SK-N-MC (cell line): Measurements from ENCODE around the gene GNA15.

Source experiments
- DNase-seq: peaks from one replicate; pipeline ENCODE4 v3.0.0-alpha.2; 2011; ENCODE audit warnings: low read depth, low spot score
- H3K27ac ChIP-seq: fragments of 200-600 bp; sonication (generic); 2 replicates; pipeline ENCODE4 v1.5.1; 2016; ENCODE audit warnings: mixed run types
- H3K36me3 ChIP-seq: fragments of 200-600 bp; sonication (generic); 2 replicates; pipeline ENCODE4 v1.6.1; 2017; ENCODE audit warnings: antibody characterized with exemption, low read length, mixed read lengths; ENCODE audit not compliant: insufficient read depth
- H3K4me3 ChIP-seq: fragments of 200-600 bp; sonication (generic); 2 replicates; pipeline ENCODE4 v1.5.1; 2016
- H3K9ac ChIP-seq: fragments of 200-600 bp; sonication (generic); 2 replicates; pipeline ENCODE4 v1.8.0; 2017; ENCODE audit warnings: mixed run types, mixed read lengths; ENCODE audit not compliant: insufficient read length
- H3K9me3 ChIP-seq: fragments of 200-600 bp; sonication (generic); 2 replicates; pipeline ENCODE4 v1.6.1; 2017; ENCODE audit warnings: low read depth, mild to moderate bottlenecking, antibody characterized with exemption, low read length, moderate library complexity, mixed read lengths
- EZH2 ChIP-seq: fragments of 200-600 bp; sonication (generic); IDR thresholded peaks from one replicate; pipeline ENCODE4 v1.6.1; 2017; ENCODE audit warnings: antibody characterized with exemption
- FOXP2 ChIP-seq: optimal IDR thresholded peaks from 2 replicates; pipeline ENCODE3; 2011; ENCODE audit warnings: mild to moderate bottlenecking, moderate library complexity; ENCODE audit not compliant: insufficient read depth; ENCODE audit errors: extremely low read length, control extremely low read depth
- POLR2AphosphoS5 ChIP-seq: IDR thresholded peaks from 2 replicates; pipeline ENCODE4 v1.6.1; 2012; ENCODE audit warnings: mild to moderate bottlenecking, low read depth, low read length, borderline replicate concordance

The GNA15 gene

DNA sequence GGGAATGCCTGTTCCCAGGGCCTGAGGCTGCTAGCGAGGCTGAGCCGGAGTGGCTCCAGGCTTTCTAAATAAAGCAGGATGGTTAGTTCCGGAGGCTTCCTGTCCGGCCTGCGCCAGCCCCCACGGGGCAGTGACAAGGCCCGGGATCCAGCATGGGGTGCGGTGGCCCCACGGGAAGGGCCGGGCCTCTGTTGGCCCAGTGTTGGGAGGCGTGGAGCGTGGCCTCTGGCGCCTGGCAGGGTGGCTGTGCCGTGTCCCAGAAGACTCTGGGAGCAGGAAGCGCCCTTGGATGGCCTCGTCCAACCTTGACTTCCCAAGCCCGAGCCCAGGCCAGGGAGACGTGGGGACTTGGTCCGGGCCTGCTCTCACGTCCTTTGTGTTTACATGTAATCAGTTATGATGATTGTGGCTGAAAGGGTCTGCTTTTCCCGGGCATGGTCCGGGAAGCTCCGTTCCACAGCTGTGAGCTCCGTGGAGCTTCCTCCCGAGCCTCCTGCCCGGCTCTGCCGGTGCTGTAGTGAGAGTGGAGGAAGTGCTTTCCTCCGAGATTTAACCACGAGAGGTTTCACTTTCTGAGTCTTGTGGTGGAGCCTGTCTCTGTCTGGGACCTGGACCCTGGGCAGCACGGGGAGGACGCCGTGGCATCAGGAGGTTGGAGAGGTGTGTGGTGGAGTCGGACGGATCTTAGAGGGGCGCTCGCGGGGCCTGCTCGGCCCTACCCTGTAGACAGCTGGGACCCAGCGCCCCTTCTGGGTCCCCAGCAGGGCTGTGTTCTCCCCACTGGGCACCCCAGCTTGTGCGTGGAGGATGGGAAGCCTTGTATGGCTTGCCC is 37.1 kb upstream of the GNA15 start:
- Histone ChIP-seq H3K36me3 (no peaks in the 10 kb centered on the region), H3K27ac (peak overlapping the region; percentile 31; the same call in 1 of the 2 replicates), H3K9ac (peak overlapping the region; percentile 14), H3K4me3 (no peak overlapping the region), H3K9me3 (no peaks in the 10 kb centered on the region)
- no peak for DNase-seq
- TF ChIP-seq EZH2 (no peak), FOXP2 (no peak), POLR2AphosphoS5 (no peak)

DNA sequence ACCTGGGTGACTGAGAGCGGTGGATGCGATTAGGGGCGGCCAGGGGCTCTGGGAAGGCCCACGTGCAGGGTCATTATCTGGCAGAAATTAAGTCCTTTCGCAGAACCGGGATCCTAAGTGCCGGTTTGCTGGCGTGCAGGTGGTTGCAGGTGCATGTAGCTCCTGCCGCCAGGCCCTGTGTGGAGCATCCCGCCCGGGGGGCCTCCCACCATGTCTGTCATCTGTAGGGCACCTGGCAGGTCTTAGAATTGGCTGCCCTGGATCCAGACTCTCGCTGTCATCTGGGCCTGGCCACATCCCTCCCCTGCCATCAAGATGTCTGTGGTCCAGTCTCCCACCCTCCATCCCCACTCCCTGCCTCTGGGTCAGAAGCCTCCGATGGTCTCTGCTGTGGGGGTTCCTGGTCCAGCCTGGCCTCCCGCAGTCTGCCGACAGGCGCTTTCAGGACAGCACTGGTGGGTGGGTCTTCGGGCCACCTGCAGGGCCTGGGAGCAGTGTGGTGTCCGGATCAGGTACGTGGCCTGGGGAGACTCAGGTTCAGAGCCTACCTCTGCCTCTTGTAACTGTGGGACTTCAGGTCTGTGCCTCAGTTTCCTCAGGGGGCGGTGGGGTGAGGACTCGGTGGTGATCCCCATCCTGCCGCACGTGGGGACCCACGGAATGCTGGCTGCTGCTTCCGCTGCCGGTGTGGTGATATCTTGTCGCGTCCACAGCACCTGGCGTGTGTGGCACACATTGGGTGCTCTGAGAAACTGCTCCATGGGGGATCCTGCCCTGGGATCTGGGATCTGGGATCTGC is 36.3 kb upstream of the GNA15 start:
- Histone ChIP-seq H3K27ac (no peak overlapping the region), H3K36me3 (no peaks in the 10 kb centered on the region), H3K4me3 (no peak overlapping the region), H3K9ac (no peak overlapping the region), H3K9me3 (no peaks in the 10 kb centered on the region)
- TF ChIP-seq EZH2 = no peak
- no peak for TF ChIP-seq FOXP2
- no peak for TF ChIP-seq POLR2AphosphoS5
- DNase-seq = no peak

DNA sequence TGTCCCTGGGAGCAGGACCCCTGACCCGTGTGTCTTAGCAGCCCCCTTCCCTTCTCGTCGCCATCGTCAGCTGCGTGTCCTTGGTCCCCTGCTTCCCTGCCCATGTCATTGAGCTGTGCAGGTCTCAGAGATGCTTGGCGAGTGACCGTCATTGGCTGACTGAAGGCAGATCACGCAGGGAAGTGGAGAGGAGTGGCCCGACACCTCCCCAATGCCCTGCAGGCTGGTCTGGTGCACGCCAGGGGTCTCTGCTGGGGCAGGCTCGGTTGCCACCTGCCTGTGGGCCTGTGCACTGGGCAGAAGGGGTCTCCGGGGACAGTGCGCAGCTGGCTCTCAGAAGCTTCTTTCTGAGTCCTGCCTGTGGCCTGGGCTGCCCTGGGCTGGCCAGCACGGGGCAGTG is 35.5 kb upstream of the GNA15 start:
- TF ChIP-seq EZH2 (no peak), FOXP2 (no peak), POLR2AphosphoS5 (no peak)
- no peaks in the 10 kb centered on the region for H3K36me3 ChIP-seq
- no peak for DNase-seq
- no peak overlapping the region for H3K27ac ChIP-seq
- no peak overlapping the region for H3K4me3 ChIP-seq
- H3K9me3 ChIP-seq = no peaks in the 10 kb centered on the region
- no peak overlapping the region for H3K9ac ChIP-seq

DNA sequence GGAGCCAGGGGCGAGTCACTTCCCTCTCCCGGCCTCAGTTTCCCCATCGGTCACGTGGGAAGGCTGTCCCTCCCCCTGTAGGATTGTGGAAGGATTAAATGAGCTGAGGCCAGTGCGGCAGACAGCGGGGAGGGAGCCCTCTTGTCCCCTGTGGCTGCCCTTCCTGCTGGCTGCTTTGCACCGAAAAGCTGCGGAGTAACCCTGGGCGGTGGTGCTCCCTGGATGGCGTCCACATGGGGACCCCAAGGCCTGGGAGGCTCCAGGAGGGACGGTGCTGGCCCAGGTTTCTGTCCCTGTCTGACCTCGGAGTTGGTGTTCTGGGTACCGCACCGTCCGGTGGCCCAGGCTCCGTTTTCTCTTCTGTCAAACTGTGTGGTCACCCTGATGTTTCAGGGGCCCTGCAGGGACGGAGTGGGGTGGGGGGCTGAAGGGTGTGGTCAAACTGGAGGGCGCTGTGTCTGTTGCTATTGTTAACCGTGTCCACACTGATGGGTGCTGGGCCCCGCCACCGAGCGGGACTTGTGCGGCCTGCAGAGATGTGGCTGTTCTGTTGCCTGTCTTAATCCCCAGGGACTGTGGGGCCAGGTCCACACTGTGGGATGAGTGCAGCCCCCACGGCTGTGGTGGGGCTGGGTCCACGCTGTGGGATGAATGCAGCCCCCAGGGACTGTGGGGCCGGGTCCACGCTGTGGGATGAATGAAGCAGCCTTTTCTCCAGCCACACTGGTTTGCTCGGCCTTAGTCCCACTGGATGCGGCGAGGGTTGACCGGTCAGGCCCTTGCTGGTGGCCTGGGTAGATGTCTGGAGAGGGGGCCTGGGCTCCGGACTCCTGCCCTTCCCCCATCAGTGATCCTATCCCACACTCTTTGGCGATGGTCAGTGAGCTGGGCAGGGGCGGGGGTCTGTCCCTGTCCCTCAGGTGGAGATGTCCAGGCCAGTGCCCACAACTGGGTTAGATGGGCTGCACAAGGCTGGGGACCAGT is 34.8 kb upstream of the GNA15 start:
- H3K4me3 ChIP-seq = no peak overlapping the region
- no peaks in the 10 kb centered on the region for H3K9me3 ChIP-seq
- no peak overlapping the region for H3K27ac ChIP-seq
- no peak overlapping the region for H3K9ac ChIP-seq
- no peaks in the 10 kb centered on the region for H3K36me3 ChIP-seq
- TF ChIP-seq POLR2AphosphoS5 (no peak), FOXP2 (no peak), EZH2 (no peak)
- no peak for DNase-seq

DNA sequence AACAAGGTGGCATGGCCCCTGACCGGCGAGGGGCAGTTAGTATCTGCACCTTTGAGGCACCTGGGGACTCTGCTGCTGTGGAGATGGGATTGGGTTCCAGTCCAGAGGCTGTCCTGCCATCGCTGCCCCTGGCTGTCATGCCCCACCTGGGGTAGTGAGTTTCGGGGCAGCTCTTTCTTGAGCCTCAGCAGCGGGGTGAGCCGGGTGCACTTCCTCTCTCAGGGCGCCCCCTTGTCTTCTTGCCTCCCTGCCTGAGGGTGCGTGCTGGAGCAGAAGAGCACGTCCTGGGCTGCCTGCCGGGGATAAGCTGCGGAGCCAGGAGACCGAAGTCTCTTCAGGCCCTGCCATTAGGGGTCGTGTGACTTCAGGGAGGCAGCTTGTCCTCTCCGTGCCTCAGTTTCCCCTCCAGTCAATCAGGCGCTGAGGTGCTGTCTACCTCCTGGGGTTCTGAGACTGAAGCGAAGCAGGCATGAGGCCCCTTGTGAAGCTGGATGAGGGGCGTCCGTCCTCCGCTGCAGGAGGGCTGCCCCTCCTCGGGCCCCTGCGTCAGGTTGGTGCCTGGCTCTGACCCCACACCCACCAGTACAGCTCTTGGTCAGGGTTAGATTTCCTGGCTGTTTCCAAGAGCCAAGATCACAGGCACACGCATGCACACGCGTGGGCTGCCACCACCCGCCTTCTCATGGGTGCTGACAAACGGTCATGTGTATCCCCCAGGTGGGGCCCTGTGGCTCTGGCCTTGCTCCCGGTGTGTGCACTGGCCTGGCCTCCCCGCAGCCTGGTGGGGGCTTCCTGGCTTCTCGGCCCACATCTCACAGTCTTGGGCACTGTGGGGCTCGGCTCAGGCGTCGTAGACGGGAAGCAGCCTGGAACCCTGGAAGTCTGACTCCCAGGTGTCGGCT is 33.3 kb upstream of the GNA15 start:
- no peak overlapping the region for H3K4me3 ChIP-seq
- no peaks in the 10 kb centered on the region for H3K36me3 ChIP-seq
- no peak for DNase-seq
- H3K27ac ChIP-seq = no peak overlapping the region
- no peak overlapping the region for H3K9ac ChIP-seq
- TF ChIP-seq POLR2AphosphoS5 = no peak
- no peak for TF ChIP-seq FOXP2
- no peak for TF ChIP-seq EZH2
- no peaks in the 10 kb centered on the region for H3K9me3 ChIP-seq

DNA sequence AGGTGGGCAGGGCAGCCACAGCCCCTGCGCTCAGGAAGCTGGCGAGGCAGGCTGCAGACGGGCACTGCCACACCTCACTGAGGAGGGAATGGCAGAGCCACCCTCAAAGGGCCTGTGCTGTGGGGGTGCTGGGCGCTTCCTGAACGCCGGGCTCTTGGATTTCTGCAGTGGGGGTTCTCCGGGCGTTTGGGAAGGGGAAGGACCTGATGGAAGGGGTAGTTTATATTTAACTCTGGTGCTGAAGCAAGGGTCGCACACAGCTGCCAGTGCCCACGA is 31.2 kb upstream of the GNA15 start:
- Histone ChIP-seq H3K9ac (no peak overlapping the region), H3K4me3 (no peak overlapping the region), H3K9me3 (no peaks in the 10 kb centered on the region), H3K36me3 (no peaks in the 10 kb centered on the region), H3K27ac (no peak overlapping the region)
- DNase-seq = no peak
- TF ChIP-seq FOXP2 = no peak
- TF ChIP-seq POLR2AphosphoS5 = no peak
- no peak for TF ChIP-seq EZH2

DNA sequence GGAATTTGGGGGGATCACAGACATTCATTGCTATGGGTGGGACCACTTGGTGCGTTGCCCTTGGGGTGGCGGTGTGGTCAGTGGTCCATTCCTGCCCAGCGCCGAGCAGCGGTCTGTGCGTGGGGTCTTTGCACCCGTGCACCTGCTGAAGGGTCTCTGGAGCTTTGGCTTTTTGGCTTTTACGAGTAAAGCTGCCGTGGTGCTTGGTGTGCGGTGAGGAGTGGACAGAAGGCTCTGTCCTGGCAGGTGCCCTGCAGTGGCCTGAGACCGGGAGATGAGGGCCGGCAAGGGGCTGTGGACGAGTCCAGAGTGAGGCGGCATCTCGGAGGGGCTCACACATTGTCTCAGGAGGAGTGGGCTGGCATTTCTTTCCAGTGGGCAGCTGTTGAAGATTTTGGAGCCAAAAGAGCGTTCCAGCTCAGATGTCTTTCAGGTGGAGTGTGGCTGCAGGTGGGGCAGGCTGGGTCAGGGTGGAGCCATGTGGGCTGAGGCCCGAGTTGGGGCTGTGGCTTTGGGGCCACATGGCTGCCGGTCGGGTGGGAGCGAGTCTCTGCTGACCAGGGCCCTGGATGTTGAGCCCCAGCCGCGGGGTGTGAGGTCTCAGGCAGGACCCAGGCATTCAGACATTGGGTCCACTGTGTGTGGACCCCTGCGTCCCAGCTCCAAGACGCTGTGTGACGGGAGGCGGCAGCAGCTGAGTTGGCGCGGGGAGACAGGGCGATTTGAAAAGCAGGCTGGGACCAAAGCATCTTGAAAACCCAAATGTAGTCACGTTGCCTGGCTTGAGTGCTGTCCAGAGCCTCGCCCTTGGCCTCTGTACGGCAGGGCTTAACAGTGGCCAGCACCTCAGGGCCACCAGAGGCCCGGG is 30.0 kb upstream of the GNA15 start:
- TF ChIP-seq POLR2AphosphoS5 = no peak
- no peak for TF ChIP-seq FOXP2
- no peak for TF ChIP-seq EZH2
- Histone ChIP-seq H3K27ac (no peak overlapping the region), H3K4me3 (no peak overlapping the region), H3K36me3 (no peaks in the 10 kb centered on the region), H3K9me3 (no peaks in the 10 kb centered on the region), H3K9ac (no peak overlapping the region)
- no peak for DNase-seq
